Tibial artery (tissue), 4 donors: ENCODE data around the gene EFCAB6.
A peak's percentile ranks its signal among the peaks of the same experiment; 100 is the strongest.

Experiments used
- DNase-seq, 2 donors: peaks; one replicate each; pipeline ENCODE4 v3.0.0-alpha.2; 2019
- H3K27ac ChIP-seq, 2 donors: fragments of 200-600 bp; sonication (generic) in 1 of 2; 1 replicate in 1 of 2; 2 replicates in 1 of 2; pipeline ENCODE4 v1.5.1; 2018 to 2019; ENCODE audit warnings: mild to moderate bottlenecking in 1 of 2
- H3K27me3 ChIP-seq, 2 donors: fragments of 200-600 bp; sonication (generic) in 1 of 2; one replicate each; pipeline versions ENCODE4 v1.5.1 to v1.6.0; 2016 to 2019
- H3K36me3 ChIP-seq, 3 donors: fragments of 200-600 bp; sonication (generic) in 2 of 3; one replicate each; pipeline ENCODE4 v1.5.1; 2016 to 2019; ENCODE audit warnings: mild to moderate bottlenecking in 2 of 3
- H3K4me1 ChIP-seq, 4 donors: fragments of 200-600 bp; sonication (generic) in 2 of 4; 1 replicate in 3 of 4; 2 replicates in 1 of 4; pipeline ENCODE4 v1.5.1; 2016 to 2019
- H3K4me3 ChIP-seq, 2 donors: fragments of 200-600 bp; sonication (generic) in 1 of 2; 1 replicate in 1 of 2; 2 replicates in 1 of 2; pipeline ENCODE4 v1.5.1; 2018 to 2019; ENCODE audit warnings: mild to moderate bottlenecking in 2 of 2
- H3K9me3 ChIP-seq, 3 donors: fragments of 200-600 bp; sonication (generic) in 1 of 3; one replicate each; pipeline ENCODE4 v1.5.1; 2016 to 2019
- intact Hi-C: fragments of 100-400 bp; cut with DNase I; formaldehyde crosslinking; loops from one replicate; pipeline ENCODE4 v1.15.0; 2023; ENCODE audit warnings: low total_unique reads
- TF ChIP-seq, protein P1 (sequence below), 2 experiments: fragments of 200-600 bp in 1 of 2; fragments of 450-650 bp in 1 of 2; IDR thresholded peaks; one replicate each; pipeline ENCODE4 v1.5.1; 2017 to 2019; ENCODE audit warnings: antibody characterized with exemption in 2 of 2, mild to moderate bottlenecking in 1 of 2, moderate library complexity in 1 of 2

EFCAB6 gene

DNA sequence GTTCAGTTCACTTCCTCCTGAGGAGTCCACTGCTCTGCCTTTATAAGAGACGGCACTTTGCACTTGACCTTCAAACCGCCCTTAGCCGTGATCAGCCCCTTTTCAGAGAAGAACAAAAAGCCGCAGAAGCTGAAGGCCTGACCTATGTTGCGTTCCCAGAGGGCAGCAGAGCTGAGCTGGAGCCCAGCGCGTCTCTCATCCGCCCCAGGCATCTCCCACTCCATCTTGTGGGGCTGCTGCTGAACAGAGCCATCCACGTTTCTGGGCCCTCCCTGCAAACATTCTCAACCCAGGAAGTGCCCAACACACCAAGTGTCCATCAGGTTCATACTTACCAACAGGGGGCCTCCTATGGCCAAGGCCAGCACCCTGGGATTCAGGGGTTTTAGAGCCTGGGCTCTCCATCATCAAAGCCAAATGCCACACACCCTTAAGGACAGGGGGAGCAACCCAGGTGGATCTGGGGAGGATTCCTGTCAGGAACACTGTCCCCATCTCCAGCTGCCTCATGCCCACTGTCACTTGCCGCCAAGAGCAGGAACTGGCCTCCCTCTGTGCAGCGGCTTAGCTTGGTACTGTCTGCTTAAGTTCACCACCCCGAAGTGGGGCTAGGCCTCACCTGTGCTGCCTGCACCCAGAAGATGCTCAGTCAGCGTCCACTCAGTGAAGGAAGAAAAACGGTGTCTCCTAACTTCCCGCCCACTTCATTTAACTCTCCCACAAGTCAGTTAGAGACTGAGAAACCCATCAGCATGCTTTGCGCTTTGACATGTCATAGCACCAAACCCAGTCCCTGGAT is 16.0 kb upstream of the EFCAB6 start:
- Histone ChIP-seq H3K36me3 (no peaks in the 10 kb centered on the region), H3K4me1 (no peaks in the 10 kb centered on the region), H3K4me3 (no peak overlapping the region), H3K27ac (no peak overlapping the region), H3K9me3 (no peaks in the 10 kb centered on the region), H3K27me3 (peaks cover 0 to 35% of the 10 kb centered on the region in 2 donors)
- DNase-seq: peak in 1 of 2 donors; percentile 52
- intact Hi-C loops: no loop called here
- TF ChIP-seq, protein P1, sequence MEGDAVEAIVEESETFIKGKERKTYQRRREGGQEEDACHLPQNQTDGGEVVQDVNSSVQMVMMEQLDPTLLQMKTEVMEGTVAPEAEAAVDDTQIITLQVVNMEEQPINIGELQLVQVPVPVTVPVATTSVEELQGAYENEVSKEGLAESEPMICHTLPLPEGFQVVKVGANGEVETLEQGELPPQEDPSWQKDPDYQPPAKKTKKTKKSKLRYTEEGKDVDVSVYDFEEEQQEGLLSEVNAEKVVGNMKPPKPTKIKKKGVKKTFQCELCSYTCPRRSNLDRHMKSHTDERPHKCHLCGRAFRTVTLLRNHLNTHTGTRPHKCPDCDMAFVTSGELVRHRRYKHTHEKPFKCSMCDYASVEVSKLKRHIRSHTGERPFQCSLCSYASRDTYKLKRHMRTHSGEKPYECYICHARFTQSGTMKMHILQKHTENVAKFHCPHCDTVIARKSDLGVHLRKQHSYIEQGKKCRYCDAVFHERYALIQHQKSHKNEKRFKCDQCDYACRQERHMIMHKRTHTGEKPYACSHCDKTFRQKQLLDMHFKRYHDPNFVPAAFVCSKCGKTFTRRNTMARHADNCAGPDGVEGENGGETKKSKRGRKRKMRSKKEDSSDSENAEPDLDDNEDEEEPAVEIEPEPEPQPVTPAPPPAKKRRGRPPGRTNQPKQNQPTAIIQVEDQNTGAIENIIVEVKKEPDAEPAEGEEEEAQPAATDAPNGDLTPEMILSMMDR (IDR thresholded peaks at IDR 0.05): no peak

DNA sequence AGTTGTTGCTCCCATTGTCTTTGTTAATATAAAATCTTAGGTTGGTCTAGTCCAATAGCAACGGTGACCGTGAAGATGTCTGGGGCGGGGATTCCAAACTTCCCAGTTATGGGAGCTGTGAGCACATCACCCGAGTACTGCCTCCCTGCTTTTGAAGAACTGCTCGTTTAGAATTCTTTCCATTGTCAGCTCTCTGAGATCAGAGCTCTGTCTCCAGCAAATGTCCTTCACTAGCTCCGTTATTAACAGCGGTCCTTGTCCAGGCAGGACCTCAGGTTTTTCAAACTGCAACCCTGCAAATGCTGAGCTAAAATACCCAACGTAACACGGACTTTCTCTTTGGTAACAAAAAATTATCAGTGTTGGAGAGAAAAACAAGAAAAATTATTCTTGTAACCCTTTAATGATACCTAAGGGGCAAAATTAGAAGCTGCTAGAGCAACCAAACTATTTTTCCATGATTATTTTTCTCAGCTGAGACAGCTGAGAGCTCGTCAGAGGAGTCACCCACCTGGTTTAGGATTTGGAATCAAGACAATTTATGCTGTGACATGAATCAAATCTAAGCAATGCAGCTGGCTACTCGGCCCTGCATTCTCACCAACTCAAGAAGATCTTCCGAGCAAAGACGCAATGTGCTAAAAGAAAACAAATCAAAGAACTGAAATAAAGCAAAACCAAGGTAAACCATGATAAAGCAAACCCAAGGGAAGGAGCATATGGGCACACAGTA is 15.1 kb upstream of the EFCAB6 start:
- H3K27ac ChIP-seq: no peak overlapping the region
- no peak for DNase-seq
- H3K27me3 ChIP-seq: peaks cover 0 to 32% of the 10 kb centered on the region in 2 donors
- TF ChIP-seq, protein P1 (IDR thresholded peaks at IDR 0.05): no peak
- no peaks in the 10 kb centered on the region for H3K36me3 ChIP-seq
- no peaks in the 10 kb centered on the region for H3K9me3 ChIP-seq
- H3K4me3 ChIP-seq: no peak overlapping the region
- intact Hi-C loops: no loop called here
- no peaks in the 10 kb centered on the region for H3K4me1 ChIP-seq

DNA sequence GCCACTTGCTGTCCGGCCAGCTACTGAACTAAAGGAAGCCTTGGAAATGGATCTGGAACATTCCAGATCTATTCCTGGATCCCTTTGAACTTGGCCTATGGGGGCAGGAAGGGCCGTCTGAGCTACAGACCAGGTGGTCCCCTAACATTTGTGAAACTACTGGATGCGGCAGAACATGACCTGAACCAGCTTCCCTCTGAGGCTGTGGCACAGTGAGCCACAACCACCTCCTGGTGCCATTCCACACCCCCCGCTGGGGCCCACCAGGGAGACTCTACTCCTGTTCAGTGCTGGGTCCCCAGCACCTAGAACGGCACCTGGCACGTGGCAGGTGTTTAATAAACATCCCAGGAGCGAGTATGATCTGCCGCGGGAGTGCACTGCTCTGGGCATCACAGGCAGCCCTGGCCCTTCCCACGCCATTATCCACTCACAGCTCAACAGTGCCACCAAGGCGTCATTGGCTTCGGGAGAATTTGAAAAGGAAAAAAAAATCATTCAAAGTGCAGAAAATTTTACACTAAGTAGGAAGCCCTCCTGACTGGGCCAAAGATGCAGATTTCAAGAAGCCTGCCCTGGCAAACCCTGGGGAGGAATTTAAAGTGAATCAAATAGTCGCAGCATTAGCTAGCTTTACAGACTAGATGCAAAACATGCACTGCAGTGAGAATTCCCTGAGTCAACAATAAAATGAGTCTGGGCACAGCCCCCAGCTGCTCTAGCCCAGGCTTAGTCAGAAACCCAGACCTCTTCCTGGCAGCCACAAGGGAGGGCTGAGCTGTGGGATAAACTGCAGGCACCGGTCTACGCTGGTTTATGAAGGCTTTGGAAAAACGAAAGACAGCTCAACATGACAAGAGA is 14.3 kb upstream of the EFCAB6 start:
- peak; percentile 20 to 39 for DNase-seq
- Histone ChIP-seq H3K9me3 (no peaks in the 10 kb centered on the region), H3K4me3 (no peak overlapping the region), H3K27ac (no peak overlapping the region), H3K4me1 (no peaks in the 10 kb centered on the region), H3K36me3 (no peaks in the 10 kb centered on the region), H3K27me3 (peaks cover 0 to 40% of the 10 kb centered on the region in 2 donors)
- intact Hi-C loops: no loop called here
- TF ChIP-seq, protein P1 (IDR thresholded peaks at IDR 0.05): no peak

DNA sequence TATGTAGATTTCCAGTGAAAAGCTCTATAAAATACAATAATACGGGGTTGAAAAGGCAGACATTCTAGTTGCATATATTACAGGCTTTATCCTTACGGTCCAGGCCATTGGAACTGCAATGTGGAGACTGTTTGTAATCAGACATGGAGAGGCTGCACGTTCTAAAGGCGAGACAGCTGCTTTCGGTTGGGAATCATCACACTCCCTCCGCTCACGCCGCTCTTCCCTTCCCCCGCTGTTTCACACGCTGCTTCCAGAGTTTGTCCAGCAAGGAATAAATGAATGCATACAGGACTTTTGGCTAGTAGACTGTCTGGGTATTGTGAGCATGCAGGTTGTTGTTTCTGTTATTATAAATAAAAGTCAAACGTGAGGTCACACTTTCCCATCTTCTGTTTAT is 13.5 kb upstream of the EFCAB6 start:
- Histone ChIP-seq H3K27ac (no peak overlapping the region), H3K36me3 (no peaks in the 10 kb centered on the region), H3K4me3 (no peak overlapping the region), H3K9me3 (no peaks in the 10 kb centered on the region), H3K27me3 (peaks cover 0 to 44% of the 10 kb centered on the region in 2 donors), H3K4me1 (no peaks in the 10 kb centered on the region)
- no peak for DNase-seq
- TF ChIP-seq, protein P1 (IDR thresholded peaks at IDR 0.05): no peak
- intact Hi-C loops: no loop called here

DNA sequence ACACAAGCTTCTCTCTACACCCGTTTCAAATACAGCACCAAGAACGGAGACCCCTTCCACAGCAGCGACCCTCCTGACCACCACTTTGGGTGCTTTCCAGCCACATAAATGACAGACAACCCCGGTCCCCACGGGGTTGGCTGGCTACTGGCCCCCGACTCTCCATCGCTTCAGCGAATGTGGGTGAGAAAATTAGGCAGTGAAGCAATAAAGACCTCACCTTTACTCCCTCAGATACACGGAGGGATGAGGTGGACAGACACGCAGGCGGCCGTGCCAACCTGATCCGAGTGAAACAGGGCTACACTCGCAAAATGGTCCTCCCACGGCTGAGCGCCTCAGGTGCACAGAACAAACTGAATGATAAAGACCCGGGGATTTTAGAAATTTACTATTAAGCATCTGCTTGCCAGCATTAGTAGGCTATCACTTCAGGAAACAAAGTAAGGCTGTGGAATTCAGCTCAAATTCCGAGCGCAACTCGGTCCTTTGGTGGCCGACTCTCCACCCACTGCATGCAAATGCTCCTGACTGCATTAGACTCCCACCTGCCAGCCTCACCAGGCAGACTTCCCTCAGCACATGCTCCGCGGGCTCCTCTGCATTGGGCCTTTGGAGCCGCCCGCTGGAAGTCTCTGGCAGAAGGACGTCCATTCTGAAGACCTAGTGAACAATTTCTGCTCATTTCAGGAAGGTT is 12.8 kb upstream of the EFCAB6 start:
- Histone ChIP-seq H3K36me3 (no peaks in the 10 kb centered on the region), H3K9me3 (no peaks in the 10 kb centered on the region), H3K4me3 (no peak overlapping the region), H3K4me1 (no peaks in the 10 kb centered on the region), H3K27ac (no peak overlapping the region), H3K27me3 (peaks cover 0 to 40% of the 10 kb centered on the region in 2 donors)
- TF ChIP-seq, protein P1 (IDR thresholded peaks at IDR 0.05): no peak
- intact Hi-C loops: no loop called here
- peak in 1 of 2 donors; percentile 40 for DNase-seq
